K562 (cell line): Measurements from ENCODE around the gene PDGFA. TPM values are rescaled to one million over a fixed set of nuclear protein-coding genes. Genes with fewer than 3 reads are reported as not detected.

Experiments
- E2F6 ChIP-seq, 2 experiments: IDR thresholded peaks; 2 replicates each; pipeline ENCODE4 v1.6.1; 2011; ENCODE audit warnings: borderline replicate concordance in 1 of 2, control low read depth in 1 of 2, low read depth in 1 of 2, low read length in 1 of 2, mild to moderate bottlenecking in 1 of 2, mixed read lengths in 1 of 2, moderate library complexity in 1 of 2; ENCODE audit not compliant: insufficient read depth in 1 of 2, insufficient read length in 1 of 2, poor library complexity in 1 of 2, severe bottlenecking in 1 of 2; ENCODE audit errors: extremely low read depth in 1 of 2
- HNRNPLL ChIP-seq: fragments of 200-400 bp; formaldehyde crosslinking; IDR thresholded peaks from 2 replicates; pipeline ENCODE4 v1.6.1; 2017; ENCODE audit warnings: low read length, low read depth, mild to moderate bottlenecking; ENCODE audit not compliant: poor library complexity, severe bottlenecking
- KAT2B ChIP-seq: IDR thresholded peaks from one replicate; pipeline ENCODE4 v1.6.1; 2012; ENCODE audit warnings: low read depth, mild to moderate bottlenecking, control low read depth, inconsistent platforms, low read length, moderate library complexity
- KDM1A ChIP-seq, 2 experiments: fragments of 450-650 bp; IDR thresholded peaks; 2 replicates each; pipeline ENCODE4 v1.6.1; 2016; ENCODE audit warnings: mild to moderate bottlenecking in 2 of 2
- MAFF ChIP-seq: IDR thresholded peaks from 2 replicates; pipeline ENCODE4 v1.6.1; 2012; ENCODE audit warnings: low read length, improper control_type of control experiment
- NELFE ChIP-seq: IDR thresholded peaks from 2 replicates; pipeline ENCODE4 v1.6.1; 2011; ENCODE audit warnings: mild to moderate bottlenecking; ENCODE audit not compliant: insufficient read depth, insufficient read length
- RHOXF2B ChIP-seq: fragments of 250-450 bp; sonication (Bioruptor Pico); conservative IDR thresholded peaks from 2 replicates; pipeline ENCODE4 v1.5.1; 2021
- SIN3A ChIP-seq, 2 experiments: fragments of 150-350 bp in 1 of 2; IDR thresholded peaks; 2 replicates each; pipeline ENCODE4 v1.6.1; 2011 to 2016; ENCODE audit warnings: borderline replicate concordance in 2 of 2, low read depth in 2 of 2, low read length in 2 of 2, mild to moderate bottlenecking in 2 of 2, moderate library complexity in 2 of 2; ENCODE audit not compliant: control insufficient read depth in 1 of 2
- XRCC4 ChIP-seq: IDR thresholded peaks from one replicate; pipeline ENCODE4 v1.6.1; 2011; ENCODE audit not compliant: insufficient read depth, insufficient read length; ENCODE audit errors: extremely low read depth
- ZNF175 ChIP-seq: fragments of 200-800 bp; sonication (Bioruptor generic); IDR thresholded peaks from 2 replicates; pipeline ENCODE4 v1.6.1; 2016; ENCODE audit warnings: low read depth, mild to moderate bottlenecking, missing genetic modification characterization, missing compliant biosample characterization
- ZNF263 ChIP-seq: sonication (generic); formaldehyde crosslinking; IDR thresholded peaks from 2 replicates; pipeline ENCODE4 v1.8.0; 2022; ENCODE audit warnings: mild to moderate bottlenecking, missing genetic modification reagents, borderline replicate concordance
- ZNF395 ChIP-seq: fragments of 200-800 bp; sonication (Bioruptor generic); IDR thresholded peaks from 2 replicates; pipeline ENCODE4 v1.6.1; 2017; ENCODE audit warnings: missing genetic modification characterization, missing compliant biosample characterization
- ZNF584 ChIP-seq: fragments of 200-800 bp; sonication (Bioruptor generic); IDR thresholded peaks from 2 replicates; pipeline ENCODE4 v1.6.1; 2016; ENCODE audit warnings: low read depth, mild to moderate bottlenecking, missing genetic modification characterization, missing compliant biosample characterization
- polyA plus RNA-seq, 8 experiments: library from polyadenylated mRNA; depleted of rRNA in 4 of 8; stranded (reverse) in 5 of 8; unstranded in 3 of 8; fragments of >200 nt; fragmentation: Nextera tagmentation in 2 of 8; fragmentation: Illumina TruSeq in 1 of 8; extraction: Ambion mirVana in 2 of 8; extraction: Trizol in 1 of 8; gene quantifications; 2 replicates each; pipeline versions ENCODE4 v1.2.1 to v1.2.3, GENCODE V29; 2011 to 2014; ENCODE audit warnings: inconsistent platforms in 1 of 8, missing spikeins in 1 of 8
- total RNA-seq, 7 experiments: library from RNA; depleted of rRNA in 6 of 7; stranded (reverse); fragments of >200 nt in 6 of 7; fragmentation: Illumina TruSeq in 2 of 7; extraction: Trizol in 2 of 7; gene quantifications; 2 replicates each; pipeline versions ENCODE4 v1.2.1 to v1.2.3, GENCODE V29; 2011 to 2021; ENCODE audit warnings: low replicate concordance in 1 of 7

Gene PDGFA
- total and polyA plus RNA-seq, 9 of the 15 experiments (the other 6 are each of a cell fraction or from before 2014, with no cell fraction given) = 2.5 to 10.2 (median 4.6) TPM

- TF ChIP-seq ZNF263 (CRISPR knock-in tag) = peak; percentile 100
- TF ChIP-seq XRCC4 = no peak
- no peak for TF ChIP-seq ZNF395
- TF ChIP-seq KAT2B = no peak
- no peak for TF ChIP-seq SIN3A (IDR thresholded peaks at IDR 0.05; ENCODE audit: borderline replicate concordance in 2 of 2, control insufficient read depth in 1 of 2, low read depth in 2 of 2, low read length in 2 of 2)
- TF ChIP-seq RHOXF2B (CRISPR knock-in tag) = no peak
- no peak for TF ChIP-seq E2F6 (IDR thresholded peaks at IDR 0.05; ENCODE audit: borderline replicate concordance in 1 of 2, extremely low read depth in 1 of 2, insufficient read depth in 1 of 2, insufficient read length in 1 of 2, low read depth in 1 of 2, low read length in 1 of 2, poor library complexity in 1 of 2, severe bottlenecking in 1 of 2)
- TF ChIP-seq ZNF584 (CRISPR knock-in tag) = no peak
- TF ChIP-seq ZNF175 (CRISPR knock-in tag) = no peak
- 0 out of 4 replicates have a peak, but pooled peaks of 1 of the 2 experiments have one; percentile 3 for TF ChIP-seq KDM1A (IDR thresholded peaks at IDR 0.05)
- no peak for TF ChIP-seq NELFE
- no peak for TF ChIP-seq HNRNPLL
- TF ChIP-seq MAFF = no peak
These were observed 53.0 kb downstream of the PDGFA start (continued) for GRCh38 chr7:466465-467191.
